Mucosa of rectum (tissue), 2 donors: Measurements from ENCODE around the gene RARS2.

ENCODE experiments used
- H3K27ac ChIP-seq, 2 donors: one replicate each; pipeline ENCODE4 v1.7.0; 2013; ENCODE audit warnings: inconsistent platforms in 2 of 2, low read depth in 2 of 2, low read length in 2 of 2
- H3K27me3 ChIP-seq, 2 donors: one replicate each; pipeline ENCODE4 v1.7.0; 2013; ENCODE audit warnings: low read length in 2 of 2; ENCODE audit not compliant: control insufficient read depth in 2 of 2, insufficient read depth in 2 of 2
- H3K36me3 ChIP-seq, 2 donors: one replicate each; pipeline ENCODE4 v1.7.0; 2013; ENCODE audit warnings: low read length in 2 of 2; ENCODE audit not compliant: control insufficient read depth in 2 of 2, insufficient read depth in 2 of 2
- H3K4me1 ChIP-seq, 2 donors: one replicate each; pipeline ENCODE4 v1.7.0; 2013; ENCODE audit warnings: low read length in 2 of 2, mild to moderate bottlenecking in 1 of 2; ENCODE audit not compliant: control insufficient read depth in 2 of 2, insufficient read depth in 2 of 2
- H3K4me3 ChIP-seq, 2 donors: one replicate each; pipeline ENCODE4 v1.7.0; 2013; ENCODE audit warnings: low read length in 2 of 2
- H3K9ac ChIP-seq, 2 donors: one replicate each; pipeline ENCODE4 v1.7.0; 2013; ENCODE audit warnings: low read length in 2 of 2, low read depth in 1 of 2, mild to moderate bottlenecking in 1 of 2
- H3K9me3 ChIP-seq, 2 donors: one replicate each; pipeline ENCODE4 v1.7.0; 2013; ENCODE audit warnings: low read length in 2 of 2; ENCODE audit not compliant: control insufficient read depth in 2 of 2
- donor health status: healthy.
- donor health status: Normal muscosa, but diverticular disease.

Gene RARS2

GRCh38 chr6:87575423-87575822 lies 14.4 kb downstream of the RARS2 start:
- Histone ChIP-seq H3K4me1 (peaks cover 7 to 9% of the 10 kb centered on the region in 2 donors), H3K36me3 (peaks cover 0 to 6% of the 10 kb centered on the region in 2 donors), H3K9ac (no peak overlapping the region), H3K4me3 (no peak overlapping the region), H3K27ac (no peak overlapping the region), H3K9me3 (no peaks in the 10 kb centered on the region), H3K27me3 (no peaks in the 10 kb centered on the region)

DNA sequence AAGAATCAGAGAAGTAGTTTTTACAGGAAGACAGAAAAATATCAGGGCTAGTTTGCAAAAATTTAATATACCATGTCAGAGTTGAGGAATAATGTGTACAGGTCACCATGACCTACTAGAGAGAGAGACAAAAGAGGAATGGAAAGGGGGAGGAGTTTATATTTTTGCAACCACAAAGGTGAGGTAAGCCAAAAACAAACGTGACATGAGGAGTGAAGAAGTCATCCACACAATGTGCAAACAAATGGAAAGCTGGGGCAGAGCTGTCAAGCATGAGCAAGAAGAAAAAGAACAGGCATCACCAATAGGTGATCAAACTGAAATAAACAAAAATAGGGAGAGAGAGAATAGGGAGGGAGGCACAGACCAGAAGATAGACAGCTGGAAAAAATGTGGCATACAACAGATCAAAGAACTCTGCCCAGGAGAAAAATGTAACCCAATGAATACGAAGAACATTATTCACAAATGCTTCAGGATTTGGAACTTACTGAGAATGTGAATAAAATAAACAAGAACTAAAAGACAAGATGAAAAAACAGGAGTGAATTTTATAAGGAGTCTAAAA lies 15.5 kb downstream of the RARS2 start:
- no peak overlapping the region for H3K4me3 ChIP-seq
- H3K4me1 ChIP-seq: peaks cover 7 to 9% of the 10 kb centered on the region in 2 donors
- H3K27me3 ChIP-seq: no peaks in the 10 kb centered on the region
- no peak overlapping the region for H3K27ac ChIP-seq
- no peak overlapping the region for H3K9ac ChIP-seq
- peaks cover 0 to 3% of the 10 kb centered on the region in 2 donors for H3K36me3 ChIP-seq
- H3K9me3 ChIP-seq: no peaks in the 10 kb centered on the region

DNA sequence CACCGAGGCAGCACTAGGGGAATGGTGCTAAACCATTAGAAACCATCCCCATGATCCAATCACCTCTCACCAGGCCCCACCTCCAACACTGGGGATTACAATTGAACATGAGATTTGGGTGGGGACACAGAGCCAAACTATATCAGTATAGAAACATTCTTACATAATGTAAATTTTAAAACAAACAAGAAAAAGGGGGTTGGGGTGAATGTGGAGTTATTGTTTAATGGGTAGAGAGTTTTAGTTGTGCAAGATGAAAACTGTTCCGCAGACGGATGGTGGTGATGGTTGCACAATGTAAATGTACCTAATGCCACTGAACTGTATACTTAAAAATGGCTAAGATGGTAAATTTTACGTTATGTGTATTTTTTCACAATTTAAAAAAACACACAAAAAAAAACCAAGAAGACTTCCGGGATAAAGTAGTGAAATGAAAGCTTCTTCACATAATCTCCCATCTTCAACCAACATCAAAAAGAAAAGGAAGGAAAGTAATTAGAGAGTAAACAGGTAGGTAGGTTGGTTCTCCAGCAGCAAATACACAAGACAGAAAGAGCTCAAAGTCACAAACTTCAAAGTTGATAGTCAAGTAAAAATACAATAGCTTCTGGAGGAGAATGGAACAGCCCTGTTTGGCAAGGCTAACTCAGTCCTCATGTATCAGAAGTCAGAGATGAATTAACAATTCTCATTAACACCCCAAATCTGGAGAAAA lies 16.3 kb downstream of the RARS2 start:
- Histone ChIP-seq H3K36me3 (peaks cover 0 to 3% of the 10 kb centered on the region in 2 donors), H3K27ac (no peak overlapping the region), H3K4me3 (no peak overlapping the region), H3K9ac (no peak overlapping the region), H3K4me1 (peaks cover 7 to 9% of the 10 kb centered on the region in 2 donors), H3K9me3 (no peaks in the 10 kb centered on the region), H3K27me3 (no peaks in the 10 kb centered on the region)

GRCh38 chr6:87572883-87573282 lies 16.9 kb downstream of the RARS2 start:
- Histone ChIP-seq H3K4me3 (no peak overlapping the region), H3K36me3 (peaks cover 3 to 5% of the 10 kb centered on the region in 2 donors), H3K9ac (no peak overlapping the region), H3K27ac (no peak overlapping the region), H3K9me3 (no peaks in the 10 kb centered on the region), H3K27me3 (no peaks in the 10 kb centered on the region), H3K4me1 (peaks cover 7 to 9% of the 10 kb centered on the region in 2 donors)

DNA sequence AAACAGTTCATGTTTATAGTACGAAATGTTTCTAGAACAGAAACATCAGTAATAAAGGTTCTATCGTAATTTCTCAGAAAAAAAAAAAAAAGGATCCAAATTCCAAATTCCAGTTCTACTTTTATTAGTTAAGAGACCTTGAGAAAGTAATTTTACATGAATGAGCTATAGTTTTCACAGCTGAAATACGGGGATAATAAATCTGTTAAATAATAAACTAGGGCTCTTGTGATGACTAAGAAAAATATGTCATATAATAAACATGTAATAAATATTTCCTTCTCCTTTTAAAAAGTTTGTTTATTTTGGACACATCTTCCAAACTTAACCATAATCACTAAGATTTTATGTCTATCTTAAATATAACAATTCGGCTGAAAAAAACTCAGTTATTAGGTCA lies 17.8 kb downstream of the RARS2 start:
- Histone ChIP-seq H3K4me3 (no peak overlapping the region), H3K36me3 (peaks cover 0 to 5% of the 10 kb centered on the region in 2 donors), H3K27me3 (no peaks in the 10 kb centered on the region), H3K4me1 (peaks cover 7 to 9% of the 10 kb centered on the region in 2 donors), H3K27ac (no peak overlapping the region), H3K9ac (no peak overlapping the region), H3K9me3 (no peaks in the 10 kb centered on the region)

DNA sequence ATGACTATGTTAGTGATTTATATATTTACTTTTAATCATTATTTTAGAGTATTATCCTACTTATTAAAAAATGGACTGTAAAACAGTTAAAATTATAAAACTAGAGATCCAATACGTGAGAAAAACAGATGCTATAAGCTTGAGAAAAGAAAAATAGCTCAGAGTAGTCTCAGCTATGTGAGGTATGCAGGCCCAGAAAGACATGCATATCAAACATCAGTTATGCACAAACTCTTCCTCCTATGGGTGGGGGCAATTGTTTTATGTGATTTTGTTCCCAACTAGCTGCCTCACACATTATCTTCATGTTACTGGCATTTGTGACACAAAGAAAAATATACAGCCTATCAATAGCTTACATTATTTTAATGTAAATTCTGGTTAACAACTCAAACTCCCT lies 28.8 kb downstream of the RARS2 start:
- H3K9ac ChIP-seq: no peak overlapping the region
- no peaks in the 10 kb centered on the region for H3K27me3 ChIP-seq
- H3K27ac ChIP-seq: no peak overlapping the region
- H3K36me3 ChIP-seq: peaks cover 30 to 31% of the 10 kb centered on the region in 2 donors
- no peaks in the 10 kb centered on the region for H3K4me1 ChIP-seq
- no peaks in the 10 kb centered on the region for H3K9me3 ChIP-seq
- no peak overlapping the region for H3K4me3 ChIP-seq

GRCh38 chr6:87558446-87558845 lies 31.3 kb downstream of the RARS2 start:
- H3K9ac ChIP-seq: no peak overlapping the region
- H3K4me3 ChIP-seq: no peak overlapping the region
- H3K27ac ChIP-seq: no peak overlapping the region
- H3K36me3 ChIP-seq: peaks cover 38 to 41% of the 10 kb centered on the region in 2 donors
- H3K4me1 ChIP-seq: no peaks in the 10 kb centered on the region
- H3K27me3 ChIP-seq: no peaks in the 10 kb centered on the region
- H3K9me3 ChIP-seq: no peaks in the 10 kb centered on the region

DNA sequence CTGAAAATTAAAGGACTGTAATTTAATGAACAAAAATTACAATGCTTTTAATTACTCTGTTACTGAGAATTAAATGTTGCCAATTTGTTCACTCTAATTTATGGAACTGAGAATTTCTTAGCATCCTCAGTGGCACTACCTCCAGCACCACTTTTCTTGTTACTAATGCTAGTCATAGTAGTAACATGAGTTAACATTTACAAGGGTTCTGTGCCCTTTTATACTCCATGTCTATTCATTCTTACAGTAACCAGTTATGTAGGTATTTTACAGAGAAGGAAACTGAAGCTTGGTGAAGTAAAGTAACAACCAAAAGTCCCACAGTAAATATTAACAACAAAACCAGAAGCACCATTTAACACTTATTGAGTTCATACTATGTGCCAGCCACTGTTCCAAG lies 34.3 kb downstream of the RARS2 start:
- H3K9ac ChIP-seq: no peak overlapping the region
- H3K27ac ChIP-seq: no peak overlapping the region
- H3K36me3 ChIP-seq: peaks cover 26 to 43% of the 10 kb centered on the region in 2 donors
- H3K27me3 ChIP-seq: no peaks in the 10 kb centered on the region
- no peaks in the 10 kb centered on the region for H3K4me1 ChIP-seq
- no peaks in the 10 kb centered on the region for H3K9me3 ChIP-seq
- H3K4me3 ChIP-seq: no peak overlapping the region

DNA sequence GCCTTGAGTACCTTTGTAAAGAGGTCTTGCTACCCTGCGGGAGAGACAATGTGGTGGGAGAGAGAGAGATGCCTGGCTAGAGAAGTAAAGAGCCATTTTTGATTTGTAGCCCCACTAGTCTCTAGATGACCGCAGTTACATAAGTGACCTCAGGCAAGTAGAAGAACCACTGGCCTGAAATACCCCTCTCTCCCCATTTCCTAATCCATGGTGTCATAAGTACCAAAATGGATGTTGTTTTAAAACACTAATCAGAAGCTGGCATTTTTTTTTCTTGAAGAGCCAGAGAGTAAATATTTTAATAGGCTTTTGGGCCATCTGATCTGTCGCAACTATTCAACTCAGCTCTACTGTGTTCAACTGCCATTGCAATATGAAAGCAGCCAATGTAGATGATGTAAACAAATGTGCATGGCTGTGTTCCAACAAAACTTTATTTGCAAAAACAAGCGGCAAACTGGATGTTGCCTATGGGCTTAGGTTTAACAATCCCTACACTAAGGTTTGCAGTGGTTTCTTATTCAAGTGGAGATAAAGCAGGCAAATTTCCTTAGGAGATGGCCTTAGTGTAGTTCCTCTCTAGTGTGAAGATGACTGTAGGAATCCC lies 36.5 kb downstream of the RARS2 start:
- Histone ChIP-seq H3K4me3 (no peak overlapping the region), H3K36me3 (peaks cover 27 to 45% of the 10 kb centered on the region in 2 donors)

DNA sequence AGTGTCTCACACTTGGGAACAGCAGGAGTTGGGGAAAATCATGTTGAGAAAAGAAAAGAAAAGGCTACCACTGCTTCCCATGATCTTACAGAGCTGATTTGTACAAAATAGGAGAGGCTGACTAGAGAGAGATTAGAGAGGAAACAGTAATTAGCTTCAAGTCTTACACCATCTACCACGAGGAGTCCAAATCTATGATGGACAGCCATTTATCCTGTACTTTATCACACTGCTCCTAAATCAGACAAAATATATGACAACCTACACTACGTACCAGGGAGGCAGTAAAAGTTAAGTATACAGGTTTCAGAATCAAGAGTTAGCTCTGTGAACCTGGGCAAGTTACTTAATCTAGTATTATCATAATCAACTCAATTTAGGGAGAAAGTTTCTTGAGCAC lies 38.0 kb downstream of the RARS2 start:
- no peak overlapping the region for H3K27ac ChIP-seq
- no peaks in the 10 kb centered on the region for H3K4me1 ChIP-seq
- H3K9me3 ChIP-seq: no peaks in the 10 kb centered on the region
- H3K9ac ChIP-seq: no peak overlapping the region
- no peaks in the 10 kb centered on the region for H3K27me3 ChIP-seq
- H3K36me3 ChIP-seq: peaks cover 27 to 43% of the 10 kb centered on the region in 2 donors
- H3K4me3 ChIP-seq: no peak overlapping the region

More for the DNA sequence above, 36.5 kb downstream of the RARS2 start:
- Histone ChIP-seq H3K9ac (no peak overlapping the region), H3K9me3 (no peaks in the 10 kb centered on the region), H3K4me1 (no peaks in the 10 kb centered on the region), H3K27ac (no peak overlapping the region), H3K27me3 (no peaks in the 10 kb centered on the region)
